ENCODE results near the gene SVIL. TPM values are rescaled to one million over a fixed set of nuclear protein-coding genes. Genes with fewer than 3 reads are reported as not detected.

The SVIL gene
- total and polyA plus RNA-seq, 2 of the 13 experiments (the other 11 are each of a cell fraction or from before 2014, with no cell fraction given): 3.9 to 12.1 TPM

DNA sequence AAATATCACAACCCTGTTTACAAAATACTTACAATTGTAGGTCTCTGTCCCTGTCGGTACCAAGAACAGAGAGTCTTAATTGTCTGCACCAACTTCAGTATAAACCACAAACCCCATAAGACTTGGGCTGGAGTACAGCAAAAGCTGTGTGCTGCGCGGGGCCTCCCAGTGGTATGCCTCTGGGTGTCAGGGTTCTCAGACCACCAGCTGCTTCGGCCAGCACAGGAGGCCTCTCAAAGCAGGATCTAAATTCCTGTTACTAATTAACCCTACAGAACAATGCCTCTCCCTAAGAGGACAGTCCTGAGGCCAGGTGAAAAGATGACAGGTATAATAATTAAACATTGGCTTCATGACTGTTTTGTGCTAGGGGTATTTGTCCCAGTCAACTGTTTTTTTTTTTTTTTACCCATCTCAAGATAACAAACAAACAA, 957 bp upstream of the SVIL start:
- FAIRE-seq (peak; percentile 88), ATAC-seq (peak; percentile 100), DNase-seq (ENCODE audit: low spot score) (peak; percentile 87)
- peak overlapping the region; percentile 36 to 55 (median 37); a peak in 4 of 6 replicates for H3K4me3 ChIP-seq (replicated peaks in 1 of 3; ENCODE audit: insufficient read depth in 1 of 3, low read depth in 2 of 3, low read length in 3 of 3)
- no peaks in the 10 kb centered on the region for H3K27me3 ChIP-seq (ENCODE audit: control insufficient read depth in 1 of 2, insufficient read depth in 2 of 2, low read length in 2 of 2)
- in situ Hi-C loops (cut with HindIII; ENCODE audit: extremely low pct_ligation_motif_present, low pct_unique_long_range_greater_than_20kb) (loop anchor here (5.0 kb wide), 1 partner anchor 102 kb away; no protein-coding TSS in a partner anchor), intact Hi-C loops (cut with micrococcal nuclease; ENCODE audit: unreplicated experiment) (loop anchor here (1.0 kb wide), 1 partner anchor 17 kb away; no protein-coding TSS in a partner anchor)
- H3K79me2 ChIP-seq (ENCODE audit: insufficient read depth, low read length): no peaks in the 10 kb centered on the region
- H2AFZ ChIP-seq (ENCODE audit: low read length): no peak overlapping the region
- CTCF ChIA-PET (ENCODE audit: low intra/inter-chr PET ratio, low total read pairs): no interaction called here
- no peaks in the 10 kb centered on the region for H4K20me1 ChIP-seq (ENCODE audit: insufficient read depth, low read length)
- POLR2A ChIA-PET: interaction anchor here (0.9 to 1.4 kb wide), 4 partner anchors 14 to 101 kb away, joined by 3 to 8 read pairs (median 4); no protein-coding TSS in a partner anchor
- H3K27ac ChIP-seq (ENCODE audit: extremely low read length, insufficient read depth, low read length): peak overlapping the region; percentile 37
- H3K4me2 ChIP-seq (ENCODE audit: low read depth, low read length): peak overlapping the region; percentile 72
- WGBS (ENCODE audit: low lambda C conversion rate): 0% methylated on average over 4 of the region's 4 CpGs
- no peaks in the 10 kb centered on the region for H3K9me3 ChIP-seq (ENCODE audit: low read length)
- H3K4me1 ChIP-seq (ENCODE audit: insufficient read depth, low read length): peaks cover 42% of the 10 kb centered on the region
- no TSS peak for BruUV-seq (replicated peaks)
- H3K36me3 ChIP-seq (replicated peaks in 1 of 2; ENCODE audit: control insufficient read depth in 1 of 2, insufficient read depth in 2 of 2, low read length in 2 of 2): no peaks in the 10 kb centered on the region
- H3K9ac ChIP-seq (ENCODE audit: insufficient read depth, low read depth, low read length): peak overlapping the region; percentile 46
- TF ChIP-seq ZNF558 (CRISPR knock-in tag; IDR thresholded peaks at IDR 0.05; ENCODE audit: borderline replicate concordance): no peak
- TF ChIP-seq ZBTB21 (CRISPR knock-in tag; IDR thresholded peaks at IDR 0.05): no peak
- TF ChIP-seq ZNF83 (CRISPR knock-in tag; IDR thresholded peaks at IDR 0.05; ENCODE audit: borderline replicate concordance): no peak
- no peak for TF ChIP-seq KIAA2018 (CRISPR knock-in tag; IDR thresholded peaks at IDR 0.05; ENCODE audit: borderline replicate concordance)
- TF ChIP-seq ZNF430 (CRISPR knock-in tag; IDR thresholded peaks at IDR 0.05): no peak
- TF ChIP-seq MAF1 (CRISPR knock-in tag; IDR thresholded peaks at IDR 0.05; ENCODE audit: borderline replicate concordance): no peak
- no peak for TF ChIP-seq CREB3 (CRISPR knock-in tag; IDR thresholded peaks at IDR 0.05)
- TF ChIP-seq SOX5 (CRISPR knock-in tag; IDR thresholded peaks at IDR 0.05; ENCODE audit: borderline replicate concordance): peak; percentile 97
- TF ChIP-seq CAMTA2 (CRISPR knock-in tag; IDR thresholded peaks at IDR 0.05; ENCODE audit: borderline replicate concordance): no peak
